GM18519 (cell line): ENCODE measurements around the gene NETO1.

Source experiments
- ATAC-seq: cut with Tn5 transposase; IDR thresholded peaks from one replicate; pipeline ENCODE4 v1.9.1; 2021; ENCODE audit warnings: mild to moderate bottlenecking, moderate library complexity; ENCODE audit not compliant: unreplicated experiment, low FRiP score

Gene NETO1, protein sequence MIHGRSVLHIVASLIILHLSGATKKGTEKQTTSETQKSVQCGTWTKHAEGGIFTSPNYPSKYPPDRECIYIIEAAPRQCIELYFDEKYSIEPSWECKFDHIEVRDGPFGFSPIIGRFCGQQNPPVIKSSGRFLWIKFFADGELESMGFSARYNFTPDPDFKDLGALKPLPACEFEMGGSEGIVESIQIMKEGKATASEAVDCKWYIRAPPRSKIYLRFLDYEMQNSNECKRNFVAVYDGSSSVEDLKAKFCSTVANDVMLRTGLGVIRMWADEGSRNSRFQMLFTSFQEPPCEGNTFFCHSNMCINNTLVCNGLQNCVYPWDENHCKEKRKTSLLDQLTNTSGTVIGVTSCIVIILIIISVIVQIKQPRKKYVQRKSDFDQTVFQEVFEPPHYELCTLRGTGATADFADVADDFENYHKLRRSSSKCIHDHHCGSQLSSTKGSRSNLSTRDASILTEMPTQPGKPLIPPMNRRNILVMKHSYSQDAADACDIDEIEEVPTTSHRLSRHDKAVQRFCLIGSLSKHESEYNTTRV

DNA sequence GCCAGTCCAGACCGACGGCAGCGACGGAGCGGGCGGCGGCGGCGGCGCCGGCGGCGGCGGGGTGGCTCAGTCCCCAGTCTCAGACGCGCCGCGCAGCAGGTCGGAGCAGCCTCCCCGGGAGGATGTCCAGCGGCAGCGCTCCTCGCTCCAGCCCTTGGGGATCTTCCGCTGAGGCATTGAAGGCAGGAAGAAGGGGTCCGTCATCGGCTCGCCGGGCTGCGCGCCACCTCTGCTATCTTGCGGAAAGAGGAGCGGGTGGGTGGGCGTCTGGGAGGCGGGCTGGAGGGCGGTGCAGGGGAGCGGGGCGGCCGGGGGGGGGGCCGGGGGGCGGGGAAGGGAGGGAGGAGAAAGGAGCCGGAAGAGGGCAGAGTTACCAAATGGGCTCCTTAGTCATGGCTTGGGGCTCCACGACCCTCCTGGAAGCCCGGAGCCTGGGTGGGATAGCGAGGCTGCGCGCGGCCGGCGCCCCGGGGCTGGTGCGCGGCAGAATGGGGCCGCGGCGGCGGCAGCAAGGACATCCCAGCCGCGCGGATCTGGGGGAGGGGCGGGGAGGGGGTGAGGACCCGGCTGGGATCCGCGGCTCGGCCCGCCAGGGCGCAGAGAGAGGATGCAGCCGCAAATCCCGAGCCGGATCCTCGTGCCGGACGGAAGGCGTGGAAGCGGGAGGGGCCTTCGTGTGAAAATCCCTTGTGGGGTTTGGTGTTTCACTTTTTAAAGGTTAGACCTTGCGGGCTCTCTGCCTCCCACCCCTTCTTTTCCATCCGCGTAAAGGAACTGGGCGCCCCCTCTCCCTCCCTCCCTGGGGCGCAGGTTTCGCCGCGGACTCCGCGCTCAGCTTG is at the start of gene NETO1:
TSS of gene NETO1 (minus strand) at position 242 of the 839 bp plus-strand sequence. CDS start 696 bp downstream, outside the sequence.
- no peak for ATAC-seq

GRCh38 chr18:72910045-72910444 is 42.3 kb upstream of the NETO1 start:
- no peak for ATAC-seq

DNA sequence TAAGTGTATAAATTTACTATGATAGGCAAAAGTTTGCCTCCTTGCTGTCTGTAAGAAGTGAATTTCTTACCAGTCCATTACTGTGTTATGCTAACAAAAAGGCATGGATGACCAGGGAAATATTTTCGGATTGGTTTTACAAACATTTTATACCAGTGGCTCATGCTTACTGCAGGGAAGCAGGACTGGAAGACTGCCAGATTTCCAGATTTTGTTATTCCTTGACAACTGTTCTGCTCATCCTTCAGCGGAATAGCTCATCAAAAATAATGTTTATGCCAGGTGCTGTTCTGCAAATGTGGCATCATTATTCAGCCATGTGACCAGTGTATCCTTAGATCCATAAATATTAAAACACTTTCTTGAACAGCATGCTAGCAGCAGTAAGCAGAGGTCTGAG is 40.4 kb upstream of the NETO1 start:
- ATAC-seq: no peak

DNA sequence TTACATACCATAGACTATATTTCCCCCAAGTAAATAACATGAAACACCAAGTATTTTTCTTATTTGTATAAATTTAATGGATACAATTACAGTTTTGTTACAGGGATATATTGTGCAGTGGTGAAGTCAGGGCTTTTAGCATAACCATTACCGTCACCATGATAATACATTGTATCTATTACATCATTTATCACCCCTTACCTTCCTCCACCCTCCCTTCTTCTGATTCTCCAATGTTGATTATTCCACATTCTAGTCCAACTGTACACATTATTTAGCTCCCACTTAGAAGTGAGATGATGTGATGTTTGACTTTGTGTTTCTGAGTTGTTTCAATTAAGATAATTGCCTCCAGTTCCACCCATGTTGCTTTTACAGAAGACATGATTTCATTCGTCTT is 35.2 kb upstream of the NETO1 start:
- no peak for ATAC-seq

DNA sequence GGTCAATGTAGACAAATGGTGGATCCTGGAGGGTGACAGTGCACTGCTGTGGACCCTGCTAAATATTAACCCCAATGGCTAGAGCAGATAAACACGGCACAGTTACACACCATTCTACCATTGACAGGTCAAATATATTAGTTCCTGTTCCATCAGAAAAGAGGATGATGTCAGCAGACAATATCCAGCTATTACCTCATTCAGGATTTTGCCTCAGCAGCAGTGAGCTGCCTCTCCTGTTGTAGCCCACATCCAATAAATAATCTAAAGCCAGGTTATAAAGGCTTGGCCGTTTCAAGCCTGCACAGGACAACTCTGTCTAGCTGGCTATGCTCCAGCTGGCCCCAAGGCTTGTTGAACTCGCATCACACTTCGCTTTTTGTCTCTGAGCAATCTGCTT is 31.6 kb upstream of the NETO1 start:
- ATAC-seq: no peak

DNA sequence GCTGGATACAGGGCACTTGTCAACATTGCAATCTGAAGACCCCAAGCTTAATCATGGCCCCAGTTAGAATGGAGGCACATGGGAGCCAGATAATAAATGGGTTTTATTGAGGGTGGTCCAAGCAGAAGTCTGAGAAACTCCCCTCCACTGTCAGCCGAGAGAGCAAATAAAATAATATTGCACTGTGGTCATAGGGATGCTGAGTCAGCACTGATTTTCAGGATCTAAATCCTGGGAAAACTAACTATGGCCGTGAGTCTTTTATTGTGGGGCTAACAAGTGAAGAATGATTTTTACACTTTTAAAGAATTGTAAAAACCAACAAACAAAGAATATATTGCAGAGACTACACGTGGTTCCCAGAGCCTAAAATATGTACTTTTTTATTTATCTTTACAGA is 31.1 kb upstream of the NETO1 start:
- no peak for ATAC-seq

- no peak for ATAC-seq
Measured at GRCh38 chr18:72895548-72895947, 27.8 kb upstream of the NETO1 start.

DNA sequence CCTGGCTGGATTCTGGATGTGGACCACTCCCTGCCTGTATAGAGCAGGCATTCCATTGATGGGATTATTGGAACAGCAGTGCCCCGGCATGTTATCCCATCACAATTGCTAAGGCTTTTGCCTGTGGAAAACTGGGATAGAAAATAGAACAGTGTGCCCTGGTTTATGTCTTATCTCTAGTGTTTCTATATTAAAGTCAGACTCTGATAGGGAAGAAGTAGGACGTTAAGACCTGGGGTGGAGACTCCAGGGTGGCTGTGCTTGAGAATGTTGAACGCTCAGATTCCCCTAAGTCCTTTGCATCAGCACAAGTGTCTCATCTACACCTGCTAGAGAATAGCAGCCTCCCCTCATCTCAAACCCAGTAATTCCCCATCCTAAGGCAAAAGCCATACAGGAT is 10.8 kb upstream of the NETO1 start:
- no peak for ATAC-seq

- no peak for ATAC-seq
Measured at GRCh38 chr18:72878143-72878542, 10.4 kb upstream of the NETO1 start.

DNA sequence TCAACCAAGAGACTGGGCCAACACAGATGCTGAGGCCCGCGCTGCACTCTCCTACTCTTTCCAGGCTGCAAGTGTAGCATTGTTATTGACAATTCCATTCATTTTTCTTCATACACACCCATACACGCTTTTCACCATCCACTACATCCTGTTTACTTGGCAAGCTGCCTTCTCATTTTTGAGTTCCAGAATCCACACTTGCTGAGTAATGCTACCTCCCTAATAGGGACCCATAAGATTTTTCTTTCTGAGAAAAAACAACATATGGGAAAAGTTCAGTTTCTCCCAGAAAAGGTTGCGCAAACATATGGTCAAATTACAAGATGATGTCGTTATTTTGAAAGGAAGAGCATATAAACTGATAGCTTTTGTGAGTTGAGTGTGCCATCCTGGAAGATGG is 3.3 kb upstream of the NETO1 start:
- ATAC-seq: no peak

DNA sequence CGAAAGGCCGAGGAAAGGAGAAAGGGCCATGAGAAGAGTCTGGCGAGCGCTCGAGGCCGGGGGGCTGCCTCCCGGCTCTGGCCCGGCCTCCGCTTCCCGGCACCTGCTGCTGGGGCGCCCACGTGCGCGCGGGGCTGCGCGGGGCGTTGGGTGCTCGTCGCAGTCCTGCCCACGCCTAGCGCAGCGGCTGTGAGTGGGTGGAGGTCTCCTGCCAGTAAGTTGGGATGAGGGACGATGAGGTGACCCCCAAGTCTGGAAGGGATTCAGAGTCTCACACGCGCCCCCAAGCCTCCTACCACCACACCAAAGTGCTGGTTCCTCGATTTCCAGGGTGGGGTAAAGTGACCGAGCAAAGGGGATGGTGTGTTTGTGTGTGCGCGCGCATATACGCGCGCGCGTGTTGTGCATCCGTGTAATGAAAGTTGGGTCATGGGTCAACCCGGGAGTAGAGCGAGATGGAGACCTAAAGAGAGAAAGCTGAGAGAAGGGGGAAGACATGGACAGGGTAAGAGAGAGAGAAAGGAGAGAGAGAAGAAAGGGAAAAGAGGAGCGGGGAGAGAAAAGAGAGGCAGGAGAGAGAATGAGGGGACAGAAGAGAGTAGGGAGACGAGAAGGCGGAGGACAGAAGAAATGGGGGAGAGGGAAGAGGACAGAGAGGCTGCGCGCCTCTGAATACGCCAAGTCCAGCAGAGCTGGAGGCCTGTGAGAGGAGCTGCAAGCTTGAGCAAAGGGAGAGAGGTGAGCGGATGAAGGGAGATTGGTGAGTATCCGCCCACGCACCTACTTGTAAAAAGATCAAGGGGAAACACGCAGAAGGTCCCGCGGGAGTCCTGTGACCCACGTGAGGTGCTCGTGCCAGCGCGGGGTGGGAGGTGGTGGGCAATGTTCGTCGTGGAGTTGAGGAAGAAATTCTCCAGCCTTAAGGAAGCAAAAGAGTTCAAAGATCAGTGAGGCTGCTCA is 1.7 kb upstream of the NETO1 start:
- ATAC-seq: no peak

DNA sequence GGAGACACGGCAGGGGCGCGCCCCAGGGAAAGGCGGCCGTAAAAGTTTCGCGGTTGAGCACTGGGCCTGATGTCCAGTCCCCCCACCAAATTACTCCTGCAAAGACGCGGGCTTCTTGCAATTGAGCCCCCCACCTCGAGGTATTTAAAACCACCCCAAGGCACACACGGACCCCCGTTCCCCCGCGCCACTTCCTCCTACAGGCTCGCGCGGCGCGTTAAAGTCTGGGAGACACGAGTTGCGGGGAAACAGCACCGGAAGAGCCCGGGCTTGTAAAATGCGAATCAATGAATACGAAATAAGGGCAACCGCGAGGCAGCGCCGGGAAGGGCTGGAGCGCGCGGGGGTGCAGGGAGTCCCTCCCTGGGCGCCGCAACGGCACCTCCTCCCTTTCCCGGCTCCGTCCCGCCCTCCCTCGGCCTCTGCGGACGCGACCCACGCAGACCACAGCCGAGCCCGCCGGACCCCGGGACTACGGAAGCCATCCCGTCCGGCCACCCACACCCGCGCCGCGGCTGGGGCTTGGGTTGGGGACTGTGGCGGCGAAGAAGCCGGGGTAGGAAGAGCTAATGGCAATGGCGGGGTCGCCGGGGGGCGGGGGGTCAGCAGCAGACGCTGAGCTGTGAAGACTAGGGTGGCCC is 918 bp upstream of the NETO1 start:
- ATAC-seq: no peak

DNA sequence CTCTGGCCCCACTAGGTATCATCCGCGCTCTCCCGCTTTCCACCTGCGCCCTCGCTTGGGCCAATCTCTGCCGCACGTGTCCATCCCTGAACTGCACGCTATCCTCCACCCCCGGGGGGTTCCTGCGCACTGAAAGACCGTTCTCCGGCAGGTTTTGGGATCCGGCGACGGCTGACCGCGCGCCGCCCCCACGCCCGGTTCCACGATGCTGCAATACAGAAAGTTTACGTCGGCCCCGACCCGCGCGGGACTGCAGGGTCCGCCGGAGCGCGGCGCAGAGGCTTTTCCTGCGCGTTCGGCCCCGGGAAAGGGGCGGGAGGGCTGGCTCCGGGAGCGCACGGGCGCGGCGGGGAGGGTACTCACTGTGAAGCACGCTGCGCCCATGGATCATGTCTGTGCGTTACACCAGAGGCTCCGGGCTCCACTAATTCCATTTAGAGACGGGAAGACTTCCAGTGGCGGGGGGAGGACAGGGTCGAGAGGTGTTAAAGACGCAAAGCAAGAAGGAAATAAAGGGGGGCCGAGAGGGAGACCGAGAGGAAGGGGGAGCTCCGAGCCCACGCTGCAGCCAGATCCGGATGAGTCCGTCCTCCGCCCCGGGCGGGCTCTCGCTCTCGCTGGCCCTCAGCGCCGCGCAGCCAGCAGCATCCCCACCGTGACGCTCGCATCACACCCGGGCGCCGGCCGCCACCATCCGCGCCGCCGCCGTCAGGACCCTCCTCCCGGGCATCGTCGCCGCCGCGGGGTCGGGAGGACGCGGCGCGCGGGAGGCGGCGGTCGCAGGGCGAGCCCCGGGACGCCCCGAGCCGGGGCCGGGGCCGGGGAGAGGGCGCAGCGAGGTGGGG is 664 bp downstream of the NETO1 start:
- no peak for ATAC-seq

DNA sequence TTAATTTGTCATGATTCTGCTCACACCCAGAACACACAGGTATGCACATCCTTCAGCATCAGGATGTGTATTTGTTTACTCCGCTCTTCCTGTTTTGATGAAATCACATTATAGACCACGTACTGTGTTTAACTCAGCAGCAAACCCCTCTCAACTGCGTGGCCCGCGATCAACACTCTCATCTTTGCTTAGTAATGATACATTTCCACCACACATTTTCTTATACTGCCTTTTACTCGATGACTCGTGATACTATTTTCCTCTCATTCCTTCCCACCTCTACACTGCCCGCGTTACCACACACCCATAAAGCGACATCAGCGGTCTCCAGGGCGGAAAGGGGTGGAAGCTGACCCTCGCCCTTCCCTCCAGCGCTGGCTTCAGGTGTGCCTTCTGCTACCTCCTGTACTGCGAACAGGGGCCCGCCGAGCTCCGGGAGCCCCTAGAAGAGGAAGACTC is 1.3 kb downstream of the NETO1 start:
- ATAC-seq: no peak

DNA sequence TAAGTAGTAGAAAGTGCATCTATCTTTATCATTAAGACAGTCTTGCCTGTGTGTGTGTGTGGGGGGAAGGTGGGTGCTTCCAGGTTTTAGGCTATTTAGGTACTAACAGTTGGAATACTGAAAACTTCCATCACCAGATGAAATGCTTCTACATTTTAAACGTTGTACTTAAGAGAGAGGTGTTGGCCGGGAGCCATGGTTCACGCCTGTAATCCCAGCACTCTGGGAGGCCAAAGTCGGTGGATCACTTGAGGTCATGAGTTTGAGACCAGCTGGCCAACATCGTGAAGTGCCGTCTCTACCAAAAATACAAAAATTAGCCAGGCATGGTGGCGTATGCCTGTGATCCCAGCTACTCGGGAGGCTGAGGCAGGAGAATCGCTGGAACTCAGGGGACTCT is 4.0 kb downstream of the NETO1 start:
- no peak for ATAC-seq

- ATAC-seq: no peak
Measured at GRCh38 chr18:72859088-72859487, 8.7 kb downstream of the NETO1 start.

- no peak for ATAC-seq
Measured at GRCh38 chr18:72849671-72850070, 18.1 kb downstream of the NETO1 start.

DNA sequence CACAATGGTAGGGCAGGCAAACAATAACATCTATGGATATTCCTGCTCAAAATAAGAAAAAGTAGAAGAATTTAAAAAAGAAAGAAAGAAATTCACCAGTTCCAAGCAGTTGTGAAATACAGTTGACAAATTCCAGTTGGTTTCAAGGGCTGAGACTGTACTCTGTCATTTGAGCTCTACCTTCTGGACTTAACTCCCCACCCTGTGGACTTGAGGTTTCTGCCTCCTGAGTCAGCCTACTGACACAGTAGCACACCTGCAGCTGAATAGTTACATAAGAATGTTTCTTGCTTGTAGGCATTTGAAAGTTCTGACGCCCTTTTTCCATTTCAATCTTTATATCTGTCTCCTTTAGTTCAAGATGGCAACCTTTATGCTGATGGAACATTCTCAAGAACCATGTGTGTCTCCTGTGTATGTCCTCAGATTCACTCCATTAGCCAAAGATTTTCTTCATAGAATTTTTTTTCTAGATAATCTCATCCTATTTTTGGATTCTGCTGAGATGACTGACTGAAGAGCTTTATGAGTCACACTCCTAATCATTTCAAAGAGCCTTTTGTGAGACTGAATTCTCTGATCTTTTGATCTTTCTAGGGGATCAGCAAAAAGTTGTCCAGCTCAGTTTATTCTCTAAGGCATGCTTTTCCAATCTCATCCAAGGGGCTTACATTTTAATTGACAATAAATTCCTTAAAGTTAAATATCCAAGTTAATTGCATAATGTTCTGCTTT is 19.1 kb downstream of the NETO1 start:
- no peak for ATAC-seq
